GM12801 (cell line): ENCODE data around the gene CRYBA4.

ENCODE experiments used
- CTCF ChIP-seq: IDR thresholded peaks from one replicate; pipeline ENCODE4 v1.5.1; 2011; ENCODE audit warnings: control low read depth; ENCODE audit not compliant: insufficient read length; ENCODE audit errors: extremely low read depth

Gene CRYBA4

GRCh38 chr22:26660356-26660755 lies 38.6 kb downstream of the CRYBA4 start:
- no peak for TF ChIP-seq CTCF

- TF ChIP-seq CTCF: no peak
Observed at GRCh38 chr22:26660961-26661578, 39.3 kb downstream of the CRYBA4 start.

GRCh38 chr22:26662160-26662559 lies 40.4 kb downstream of the CRYBA4 start:
- no peak for TF ChIP-seq CTCF

- no peak for TF ChIP-seq CTCF
Observed at GRCh38 chr22:26663374-26663923, 41.7 kb downstream of the CRYBA4 start.

- no peak for TF ChIP-seq CTCF
Observed at GRCh38 chr22:26665813-26666231, 44.1 kb downstream of the CRYBA4 start.

GRCh38 chr22:26667140-26667539 lies 45.4 kb downstream of the CRYBA4 start:
- TF ChIP-seq CTCF: no peak

GRCh38 chr22:26669060-26669481 lies 47.3 kb downstream of the CRYBA4 start:
- TF ChIP-seq CTCF: no peak

GRCh38 chr22:26670459-26670858 lies 48.7 kb downstream of the CRYBA4 start:
- TF ChIP-seq CTCF: no peak
